Measurements from ENCODE around the gene TRIM4.

GRCh38 chr7:99843808-99844207, 75.5 kb downstream of the TRIM4 start:
- no peak for TF ChIP-seq CTCF (IDR thresholded peaks at IDR 0.05; ENCODE audit: low read depth, low read length)
- no peak for TF ChIP-seq POLR2A (IDR thresholded peaks at IDR 0.05; ENCODE audit: extremely low read depth, insufficient read length)
- TF ChIP-seq MAX (IDR thresholded peaks at IDR 0.05; ENCODE audit: low read depth, low read length): no peak
